Psoas muscle (tissue), 8 donors: ENCODE measurements around the gene DIPK1A. TPM values are rescaled to one million over a fixed set of nuclear protein-coding genes. Genes with fewer than 3 reads are reported as not detected.

Source experiments
- ATAC-seq, 4 donors: fragments of 200-7000 bp; cut with Tn5 transposase; one replicate each; pipeline ENCODE4 v1.9.1; 2020; ENCODE audit warnings: moderate library complexity in 3 of 4, mild to moderate bottlenecking in 2 of 4
- DNase-seq, 2 donors: peaks; one replicate each; pipeline ENCODE4 v3.0.0-alpha.2; 2020
- H3K27ac ChIP-seq: fragments of 200-600 bp; one replicate; pipeline ENCODE4 v1.8.0; 2022
- H3K27me3 ChIP-seq, 3 donors: fragments of 200-600 bp in 1 of 3; one replicate each; pipeline versions ENCODE4 v1.6.1 to v1.8.0; 2013 to 2022; ENCODE audit warnings: low read length in 2 of 3, mild to moderate bottlenecking in 2 of 3, moderate library complexity in 1 of 3; ENCODE audit not compliant: insufficient read depth in 3 of 3
- H3K36me3 ChIP-seq, 2 donors: fragments of 200-600 bp in 1 of 2; one replicate each; pipeline versions ENCODE4 v1.6.1 to v1.8.0; 2013 to 2022; ENCODE audit warnings: low read depth in 1 of 2, mild to moderate bottlenecking in 1 of 2, moderate library complexity in 1 of 2; ENCODE audit not compliant: insufficient read depth in 1 of 2
- H3K4me1 ChIP-seq: fragments of 200-600 bp; one replicate; pipeline ENCODE4 v1.8.0; 2022
- H3K4me3 ChIP-seq: fragments of 200-600 bp; one replicate; pipeline ENCODE4 v1.8.0; 2022; ENCODE audit warnings: mild to moderate bottlenecking
- H3K9me3 ChIP-seq: fragments of 200-600 bp; one replicate; pipeline ENCODE4 v1.8.0; 2022
- CTCF ChIP-seq: fragments of 200-600 bp; IDR thresholded peaks from one replicate; pipeline ENCODE4 v1.8.0; 2022; ENCODE audit warnings: antibody characterized with exemption
- WGBS, 3 donors: extraction: QIAGEN DNeasy Blood & Tissue Kit; methylation state at CpG; one replicate each; pipeline versions ENCODE4 v1.1.6 to v1.1.7; 2013; 5-methylcytosine and 5-hydroxymethylcytosine counted together
- intact Hi-C, 2 donors: fragments of 100-400 bp; cut with DNase I; formaldehyde crosslinking; loops; one replicate each; pipeline versions ENCODE4 v1.11.0 to v1.14.2; 2022
- polyA plus RNA-seq, 3 donors: library from polyadenylated mRNA; stranded (reverse); fragments of 200-250 nt; gene quantifications; one replicate each; pipeline ENCODE4 v1.2.3, GENCODE V29; 2013
- total RNA-seq, 4 donors: library from RNA; stranded (reverse); fragmentation: NEBNext Ultra II Directional in 2 of 4; extraction: Animal tissue kit (Norgen Biotek cat#: 25700) in 2 of 4; gene quantifications; one replicate each; pipeline versions ENCODE4 v1.2.1 to v1.2.4, GENCODE V29; 2021 to 2023
- donor health status: healthy with polysubstance abuse.
- donor health status: DM: no; HTN: no; CAD: no; lungs with moderate emphysema.
- donor health status: Bipolar disorder and iron deficiency.
- donor health status: healthy.
- donor health status: DM: yes; HTN: yes; CAD: no.
- donor health status: DM: no; HTN: no; CAD: no.
- donor health status: DM: no; HTN: no; CAD: no.
- donor health status: DM: yes; HTN: yes; CAD: no.

The DIPK1A gene
- total and polyA plus RNA-seq, 7 donors: 2.2 to 7.9 (median 5.7) TPM

GRCh38 chr1:92874987-92875386, 86.3 kb downstream of the DIPK1A start:
- H3K4me1 ChIP-seq: no peaks in the 10 kb centered on the region
- DNase-seq (no peak), ATAC-seq (no peak)
- no peak for TF ChIP-seq CTCF
- no peak overlapping the region for H3K27ac ChIP-seq
- no peaks in the 10 kb centered on the region for H3K9me3 ChIP-seq
- WGBS, 3 donors: 66 to 88% (median 75%) methylated on average over 2 of the region's 2 CpGs
- no peaks in the 10 kb centered on the region for H3K27me3 ChIP-seq
- intact Hi-C loops: loop anchor here in 1 of 2 donors (5.0 kb wide), 1 partner anchor 67 kb away; no protein-coding TSS in a partner anchor
- no peak overlapping the region for H3K4me3 ChIP-seq
- peaks cover 0 to 5% of the 10 kb centered on the region in 2 donors for H3K36me3 ChIP-seq

- Histone ChIP-seq H3K4me1 (no peaks in the 10 kb centered on the region), H3K4me3 (no peak overlapping the region), H3K27me3 (no peaks in the 10 kb centered on the region), H3K9me3 (no peaks in the 10 kb centered on the region), H3K36me3 (peaks cover 0 to 5% of the 10 kb centered on the region in 2 donors), H3K27ac (no peak overlapping the region)
- no peak for DNase-seq
- no peak for ATAC-seq
- intact Hi-C loops: no loop called here
- TF ChIP-seq CTCF: no peak
- WGBS, 3 donors: 68 to 77% (median 75%) methylated on average over 2 of the region's 2 CpGs
These were observed 88.5 kb downstream of the DIPK1A start for GRCh38 chr1:92872719-92873118.

GRCh38 chr1:92870591-92870990, 90.7 kb downstream of the DIPK1A start:
- H3K36me3 ChIP-seq: peaks cover 0 to 5% of the 10 kb centered on the region in 2 donors
- H3K4me3 ChIP-seq: no peak overlapping the region
- intact Hi-C loops: no loop called here
- H3K4me1 ChIP-seq: no peaks in the 10 kb centered on the region
- no peaks in the 10 kb centered on the region for H3K27me3 ChIP-seq
- 87 to 95% (median 95%) methylated on average over 2 of the region's 2 CpGs for WGBS, 3 donors
- no peak for TF ChIP-seq CTCF
- ATAC-seq (no peak), DNase-seq (no peak)
- no peak overlapping the region for H3K27ac ChIP-seq
- no peaks in the 10 kb centered on the region for H3K9me3 ChIP-seq

- no peak for TF ChIP-seq CTCF
- ATAC-seq (no peak), DNase-seq (no peak)
- intact Hi-C loops: no loop called here
- Histone ChIP-seq H3K4me1 (peaks cover 10% of the 10 kb centered on the region), H3K27ac (no peak overlapping the region), H3K4me3 (no peak overlapping the region), H3K9me3 (no peaks in the 10 kb centered on the region), H3K27me3 (no peaks in the 10 kb centered on the region), H3K36me3 (no peaks in the 10 kb centered on the region)
These were observed 97.1 kb downstream of the DIPK1A start for GRCh38 chr1:92864131-92864530.

- no peak for TF ChIP-seq CTCF
- Histone ChIP-seq H3K36me3 (no peaks in the 10 kb centered on the region), H3K4me3 (no peak overlapping the region), H3K4me1 (peaks cover 10% of the 10 kb centered on the region), H3K9me3 (no peaks in the 10 kb centered on the region), H3K27ac (no peak overlapping the region), H3K27me3 (no peaks in the 10 kb centered on the region)
- no peak for ATAC-seq
- intact Hi-C loops: no loop called here
- 73 to 77% (median 74%) methylated on average over 4 of the region's 4 CpGs for WGBS, 3 donors
- DNase-seq: no peak
These were observed 98.7 kb downstream of the DIPK1A start for GRCh38 chr1:92862605-92863004.
